HG03558 (cell line): Measurements from ENCODE around the gene HSPA4L.

Experiments
- ATAC-seq: cut with Tn5 transposase; IDR thresholded peaks from one replicate; pipeline ENCODE4 v1.9.1; 2021; ENCODE audit warnings: moderate number of reproducible peaks; ENCODE audit not compliant: unreplicated experiment; ENCODE audit errors: extremely low read depth

The HSPA4L gene

DNA sequence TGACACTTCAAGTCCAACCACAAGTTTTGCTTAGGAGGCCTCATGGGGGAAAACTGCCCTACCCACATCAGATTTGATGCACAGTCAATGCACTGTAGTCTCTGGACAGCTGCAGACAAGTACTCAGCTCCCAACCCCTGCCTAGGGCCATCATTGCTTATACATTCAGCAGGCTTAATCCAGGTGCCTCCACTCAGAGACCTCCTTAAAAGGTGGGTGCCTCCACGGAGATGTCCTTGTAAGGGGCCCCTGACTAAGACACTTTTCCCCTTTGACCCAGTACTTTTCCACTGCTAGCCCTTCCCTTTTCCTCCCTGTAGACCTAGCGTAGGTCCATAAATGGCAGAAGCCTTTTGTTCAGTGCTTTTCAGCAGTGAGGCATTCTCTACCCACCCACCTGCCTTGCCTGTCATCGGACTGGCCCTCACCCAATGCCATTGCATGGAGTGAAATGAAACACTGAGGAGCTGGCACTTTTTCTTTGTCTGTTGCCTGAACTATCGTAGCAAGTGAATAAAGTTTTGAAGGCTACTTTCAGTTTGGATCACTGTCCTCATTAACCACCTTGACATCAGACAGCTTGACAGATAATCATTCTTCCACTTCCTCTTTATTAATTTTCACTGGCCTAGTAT, 74.8 kb downstream of the HSPA4L start:
- ATAC-seq: peak; percentile 74

DNA sequence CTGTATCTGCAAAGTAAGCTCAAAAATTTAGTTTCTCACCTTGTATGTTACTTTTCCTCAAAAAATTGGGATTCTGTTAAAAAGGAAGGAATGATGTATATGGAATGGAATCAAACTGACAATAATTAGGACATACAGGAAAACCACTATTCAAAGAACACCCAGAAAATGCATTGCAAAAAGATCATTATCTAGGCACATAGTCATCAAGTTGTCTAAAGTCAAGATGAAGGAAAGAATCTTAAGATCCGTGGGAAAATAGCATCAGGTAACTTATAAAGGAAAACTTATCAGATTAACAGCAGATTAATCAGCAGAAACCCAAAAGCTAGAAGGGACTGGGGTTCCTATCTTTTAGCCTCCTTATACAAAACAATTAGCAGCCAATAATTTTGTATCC, 75.5 kb downstream of the HSPA4L start:
- no peak for ATAC-seq

DNA sequence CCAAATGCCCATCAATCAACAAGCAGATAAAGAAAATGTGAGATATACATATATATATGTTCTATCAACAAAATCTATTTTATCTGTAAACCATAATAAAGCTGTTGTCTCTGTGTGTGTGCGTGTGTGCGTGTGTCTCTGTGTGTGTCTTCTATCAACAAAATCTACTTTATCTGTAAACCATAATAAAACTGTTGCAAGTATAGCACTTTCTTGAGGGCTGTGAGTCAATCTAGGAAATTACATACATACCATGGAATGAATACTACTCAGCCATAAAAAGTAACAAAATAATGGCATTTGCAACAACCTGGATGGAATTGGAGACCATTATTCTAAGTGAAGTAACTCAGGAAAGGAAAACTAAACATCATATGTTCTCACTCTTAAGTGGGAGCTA, 86.1 kb downstream of the HSPA4L start:
- ATAC-seq: no peak

DNA sequence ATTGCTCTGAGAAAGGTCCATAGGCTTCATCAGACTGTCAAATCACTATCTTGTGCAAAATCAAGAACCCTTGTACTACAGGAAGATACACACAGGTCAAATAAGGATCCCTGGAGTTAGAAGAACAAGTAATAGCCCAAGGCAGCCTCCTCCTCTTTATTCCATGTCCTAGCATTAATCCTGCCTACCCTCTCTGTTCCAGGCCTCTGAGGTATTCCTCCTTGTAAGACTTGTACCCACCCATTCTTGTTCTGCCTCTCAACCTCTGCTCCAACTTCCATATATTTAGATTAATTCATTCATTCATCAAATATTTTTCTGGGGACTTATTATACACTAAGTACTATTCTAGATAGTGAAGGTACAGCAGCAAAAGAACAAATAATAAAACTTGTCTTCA, 88.2 kb downstream of the HSPA4L start:
- no peak for ATAC-seq

DNA sequence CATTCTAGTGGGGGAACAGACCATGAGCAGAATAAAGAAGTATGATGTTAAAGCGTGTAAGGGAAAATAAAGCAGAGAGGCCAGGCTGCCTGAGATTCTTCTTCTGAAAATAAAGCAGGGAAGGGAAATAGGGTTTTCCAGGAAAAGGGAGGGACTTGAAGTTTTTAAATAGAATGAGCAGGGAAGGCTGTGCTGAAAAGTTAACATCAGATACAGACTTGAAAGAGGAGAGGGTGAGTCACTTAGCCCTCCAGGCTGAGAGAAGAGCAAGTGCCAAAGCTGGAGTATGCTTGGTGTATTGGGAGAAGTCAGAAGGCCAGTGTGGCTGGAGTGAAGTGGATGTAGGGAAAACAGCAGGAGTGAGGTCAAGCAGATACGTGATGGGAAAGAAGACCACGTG, 88.6 kb downstream of the HSPA4L start:
- ATAC-seq: no peak

DNA sequence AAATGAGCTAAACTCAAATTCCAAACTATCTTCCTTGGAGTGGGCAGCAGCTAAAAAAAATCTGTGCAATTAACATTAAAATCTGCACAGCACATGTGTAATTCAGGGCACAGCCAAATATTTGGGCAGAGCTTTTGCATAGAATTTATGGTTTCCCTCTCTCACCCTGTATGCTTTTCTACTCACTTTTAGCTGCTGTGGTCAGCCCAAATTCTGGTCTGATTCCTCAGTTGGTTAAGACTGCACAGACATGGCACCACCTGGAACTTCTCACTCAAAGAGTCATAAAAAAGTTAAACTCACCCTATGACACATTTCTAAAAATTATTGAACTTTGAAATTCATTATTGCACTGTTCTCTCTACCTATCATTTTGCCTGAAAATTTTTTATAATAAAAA, 93.7 kb downstream of the HSPA4L start:
- ATAC-seq: no peak

DNA sequence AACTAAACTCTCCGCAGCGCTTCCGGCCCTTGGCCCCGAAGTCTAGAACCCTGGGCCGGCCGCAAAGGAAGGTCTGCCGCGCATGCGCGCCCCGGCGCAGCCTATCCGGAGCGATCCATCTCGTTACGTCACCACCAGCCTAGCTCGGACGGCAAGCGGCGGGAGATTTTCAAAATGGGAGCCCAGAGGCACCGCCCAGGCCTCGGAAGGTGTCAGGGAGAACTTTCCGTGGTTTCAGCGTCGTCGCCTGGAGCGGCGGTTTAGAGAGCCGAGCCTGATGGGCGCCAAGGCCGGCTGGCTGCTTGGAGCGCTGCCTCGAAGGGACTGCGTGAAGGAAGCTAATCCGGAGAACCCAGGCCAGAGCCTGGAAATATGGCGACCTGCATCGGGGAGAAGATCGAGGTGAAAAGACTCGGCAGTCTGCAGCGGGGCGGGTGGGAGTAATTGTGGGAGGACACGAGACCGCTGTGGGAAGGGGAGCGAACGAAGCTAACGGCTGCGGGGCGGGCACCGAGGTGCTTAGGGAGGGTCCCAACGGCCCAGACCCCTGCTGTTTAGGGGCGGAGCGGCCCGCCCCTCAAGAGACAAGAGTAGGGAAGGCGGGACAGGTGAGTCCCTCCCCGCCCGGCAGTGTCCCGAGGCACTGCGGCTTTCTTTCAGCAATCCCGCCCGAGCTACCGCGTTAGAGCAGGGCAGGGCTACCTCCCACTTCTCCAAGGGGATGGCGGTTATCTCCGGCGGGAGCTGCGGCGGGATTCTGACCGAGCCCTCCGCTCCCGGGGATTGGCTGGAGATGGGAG, 98.8 kb downstream of the HSPA4L start, which contains the start of gene PLK4:
Gene PLK4, plus strand, starts transcription at position 131 of the 800 bp plus-strand sequence. Its CDS starts 242 bp downstream, at position 373.
- ATAC-seq: peak; percentile 81

DNA sequence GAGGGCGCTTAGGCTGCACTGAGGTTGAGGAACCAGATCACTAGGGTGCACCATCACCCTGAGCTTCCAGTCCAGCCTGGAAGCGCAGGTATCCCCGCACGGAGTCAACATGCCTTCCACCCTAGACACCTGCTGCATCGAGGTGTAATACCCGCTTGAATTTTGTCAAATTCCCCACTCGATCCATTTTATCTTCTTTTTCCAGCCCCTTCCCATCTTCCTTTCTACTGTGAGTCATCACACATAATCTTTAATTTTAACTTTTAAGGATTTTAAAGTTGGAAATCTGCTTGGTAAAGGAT, 99.4 kb downstream of the HSPA4L start:
- peak; percentile 25 for ATAC-seq

DNA sequence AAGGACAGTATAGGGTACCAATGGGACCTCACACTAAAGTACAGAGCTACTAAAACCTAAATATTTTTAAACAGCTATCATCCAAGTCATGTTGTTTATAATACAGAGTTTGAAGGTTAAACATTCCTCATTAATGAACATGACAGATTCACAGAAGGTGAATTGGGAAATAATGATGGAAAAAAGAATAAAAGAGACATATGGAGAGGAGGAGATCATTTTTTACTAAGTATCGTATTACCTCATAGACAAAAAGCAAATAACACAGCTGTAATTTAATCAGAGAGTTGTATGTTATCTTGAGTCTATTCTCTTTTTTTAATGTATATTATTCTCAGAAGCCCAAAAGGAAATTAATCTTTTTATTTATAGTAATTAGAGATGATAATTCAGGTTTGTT, 106.4 kb downstream of the HSPA4L start:
- ATAC-seq: no peak

DNA sequence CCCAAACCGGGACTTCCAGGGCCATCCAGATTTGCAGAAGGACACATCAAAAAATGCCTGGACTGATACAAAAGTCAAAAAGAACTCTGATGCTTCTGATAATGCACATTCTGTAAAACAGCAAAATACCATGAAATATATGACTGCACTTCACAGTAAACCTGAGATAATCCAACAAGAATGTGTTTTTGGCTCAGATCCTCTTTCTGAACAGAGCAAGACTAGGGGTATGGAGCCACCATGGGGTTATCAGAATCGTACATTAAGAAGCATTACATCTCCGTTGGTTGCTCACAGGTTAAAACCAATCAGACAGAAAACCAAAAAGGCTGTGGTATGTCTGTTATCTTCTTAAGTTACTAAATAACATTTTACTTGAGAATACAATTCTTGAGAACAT, 107.8 kb downstream of the HSPA4L start:
- ATAC-seq: no peak
